GM20000 (cell line): ENCODE data around the gene CUX1.

ENCODE experiments used
- DNase-seq: peaks from one replicate; pipeline ENCODE4 v3.0.0; 2012; ENCODE audit warnings: low spot score
- CTCF ChIP-seq: IDR thresholded peaks from 2 replicates; pipeline ENCODE4 v1.5.1; 2012; ENCODE audit warnings: mild to moderate bottlenecking, control low read depth; ENCODE audit errors: extremely low read depth, missing control alignments

CUX1 gene

GRCh38 chr7:102291916-102292267 lies 474.5 kb downstream of the CUX1 start:
- no peak for DNase-seq
- no peak for TF ChIP-seq CTCF

- DNase-seq = no peak
Measured at GRCh38 chr7:102292813-102293798, 475.7 kb downstream of the CUX1 start.

GRCh38 chr7:102294589-102294988 lies 477.2 kb downstream of the CUX1 start:
- DNase-seq = no peak
- TF ChIP-seq CTCF = no peak

More at GRCh38 chr7:102292813-102293798, 475.7 kb downstream of the CUX1 start:
- TF ChIP-seq CTCF = no peak

GRCh38 chr7:102295346-102296178 lies 478.1 kb downstream of the CUX1 start:
- no peak for DNase-seq
- TF ChIP-seq CTCF = no peak

GRCh38 chr7:102296179-102296438 lies 478.7 kb downstream of the CUX1 start:
- no peak for DNase-seq
- no peak for TF ChIP-seq CTCF

GRCh38 chr7:102296514-102296913 lies 479.1 kb downstream of the CUX1 start:
- no peak for TF ChIP-seq CTCF

More at GRCh38 chr7:102296514-102296913, 479.1 kb downstream of the CUX1 start:
- no peak for DNase-seq
